ENCODE data around the gene STAG1. TPM values are rescaled to one million over a fixed set of nuclear protein-coding genes. Genes with fewer than 3 reads are reported as not detected.

The STAG1 gene
- total RNA-seq, 1 donor from 2014 or later: 44.7 TPM

GRCh38 chr3:136685882-136686281 is 66.3 kb downstream of the STAG1 start:
- no peak for DNase-seq (ENCODE audit: extremely low spot score in 2 of 2)
- Histone ChIP-seq H3K4me1 (peaks cover 41% of the 10 kb centered on the region), H3K27me3 (no peaks in the 10 kb centered on the region), H3K4me3 (no peak overlapping the region), H3K36me3 (no peaks in the 10 kb centered on the region), H3K27ac (no peak overlapping the region), H3K9me3 (no peaks in the 10 kb centered on the region)
- intact Hi-C loops (cut with DNase I): no loop called here
- no peak for TF ChIP-seq POLR2AphosphoS5 (IDR thresholded peaks at IDR 0.05; ENCODE audit: insufficient read depth in 1 of 2, low read depth in 1 of 2)
- TF ChIP-seq POLR2A (IDR thresholded peaks at IDR 0.05): no peak
- TF ChIP-seq CTCF (IDR thresholded peaks at IDR 0.05): no peak

GRCh38 chr3:136682740-136683312 is 69.4 kb downstream of the STAG1 start:
- H3K27me3 ChIP-seq: no peaks in the 10 kb centered on the region
- no peaks in the 10 kb centered on the region for H3K36me3 ChIP-seq
- no peak overlapping the region for H3K27ac ChIP-seq
- DNase-seq (ENCODE audit: extremely low spot score in 2 of 2): no peak
- H3K4me3 ChIP-seq: no peak overlapping the region
- TF ChIP-seq CTCF (IDR thresholded peaks at IDR 0.05) (no peak), POLR2A (IDR thresholded peaks at IDR 0.05) (no peak), POLR2AphosphoS5 (IDR thresholded peaks at IDR 0.05; ENCODE audit: insufficient read depth in 1 of 2, low read depth in 1 of 2) (no peak)
- no peaks in the 10 kb centered on the region for H3K9me3 ChIP-seq
- peaks cover 20% of the 10 kb centered on the region for H3K4me1 ChIP-seq
- intact Hi-C loops (cut with DNase I): no loop called here

GRCh38 chr3:136678981-136679380 is 73.2 kb downstream of the STAG1 start:
- H3K9me3 ChIP-seq: no peaks in the 10 kb centered on the region

GRCh38 chr3:136676009-136676408 is 76.2 kb downstream of the STAG1 start:
- H3K27me3 ChIP-seq: no peaks in the 10 kb centered on the region
- intact Hi-C loops (cut with DNase I): no loop called here
- no peaks in the 10 kb centered on the region for H3K9me3 ChIP-seq
- DNase-seq (ENCODE audit: extremely low spot score in 2 of 2): no peak
- H3K4me1 ChIP-seq: peaks cover 34% of the 10 kb centered on the region
- no peak overlapping the region for H3K4me3 ChIP-seq
- no peaks in the 10 kb centered on the region for H3K36me3 ChIP-seq
- H3K27ac ChIP-seq: no peak overlapping the region
- TF ChIP-seq CTCF (IDR thresholded peaks at IDR 0.05) (no peak), POLR2AphosphoS5 (IDR thresholded peaks at IDR 0.05; ENCODE audit: insufficient read depth in 1 of 2, low read depth in 1 of 2) (no peak), POLR2A (IDR thresholded peaks at IDR 0.05) (no peak)

More at GRCh38 chr3:136678981-136679380, 73.2 kb downstream of the STAG1 start:
- intact Hi-C loops (cut with DNase I): no loop called here
- H3K4me3 ChIP-seq: no peak overlapping the region
- no peaks in the 10 kb centered on the region for H3K36me3 ChIP-seq
- no peaks in the 10 kb centered on the region for H3K27me3 ChIP-seq
- DNase-seq (ENCODE audit: extremely low spot score in 2 of 2): no peak
- H3K4me1 ChIP-seq: peaks cover 20% of the 10 kb centered on the region
- TF ChIP-seq POLR2AphosphoS5 (IDR thresholded peaks at IDR 0.05; ENCODE audit: insufficient read depth in 1 of 2, low read depth in 1 of 2) (no peak), CTCF (IDR thresholded peaks at IDR 0.05) (no peak), POLR2A (IDR thresholded peaks at IDR 0.05) (no peak)
- no peak overlapping the region for H3K27ac ChIP-seq

- H3K9me3 ChIP-seq: no peaks in the 10 kb centered on the region
- no peaks in the 10 kb centered on the region for H3K36me3 ChIP-seq
- no peaks in the 10 kb centered on the region for H3K27me3 ChIP-seq
- no peak overlapping the region for H3K27ac ChIP-seq
- no peak overlapping the region for H3K4me3 ChIP-seq
- TF ChIP-seq CTCF (IDR thresholded peaks at IDR 0.05) (no peak), POLR2A (IDR thresholded peaks at IDR 0.05) (no peak), POLR2AphosphoS5 (IDR thresholded peaks at IDR 0.05; ENCODE audit: insufficient read depth in 1 of 2, low read depth in 1 of 2) (no peak)
- peaks cover 33% of the 10 kb centered on the region for H3K4me1 ChIP-seq
- DNase-seq (ENCODE audit: extremely low spot score in 2 of 2): no peak
- intact Hi-C loops (cut with DNase I): no loop called here
Measured at GRCh38 chr3:136675150-136675858, 76.9 kb downstream of the STAG1 start.

All from vagina (tissue), 2 donors.